ENCODE data around the gene LGR4.

GRCh38 chr11:27482793-27483192 lies 10.2 kb upstream of the LGR4 start:
- TF ChIP-seq, protein P1, sequence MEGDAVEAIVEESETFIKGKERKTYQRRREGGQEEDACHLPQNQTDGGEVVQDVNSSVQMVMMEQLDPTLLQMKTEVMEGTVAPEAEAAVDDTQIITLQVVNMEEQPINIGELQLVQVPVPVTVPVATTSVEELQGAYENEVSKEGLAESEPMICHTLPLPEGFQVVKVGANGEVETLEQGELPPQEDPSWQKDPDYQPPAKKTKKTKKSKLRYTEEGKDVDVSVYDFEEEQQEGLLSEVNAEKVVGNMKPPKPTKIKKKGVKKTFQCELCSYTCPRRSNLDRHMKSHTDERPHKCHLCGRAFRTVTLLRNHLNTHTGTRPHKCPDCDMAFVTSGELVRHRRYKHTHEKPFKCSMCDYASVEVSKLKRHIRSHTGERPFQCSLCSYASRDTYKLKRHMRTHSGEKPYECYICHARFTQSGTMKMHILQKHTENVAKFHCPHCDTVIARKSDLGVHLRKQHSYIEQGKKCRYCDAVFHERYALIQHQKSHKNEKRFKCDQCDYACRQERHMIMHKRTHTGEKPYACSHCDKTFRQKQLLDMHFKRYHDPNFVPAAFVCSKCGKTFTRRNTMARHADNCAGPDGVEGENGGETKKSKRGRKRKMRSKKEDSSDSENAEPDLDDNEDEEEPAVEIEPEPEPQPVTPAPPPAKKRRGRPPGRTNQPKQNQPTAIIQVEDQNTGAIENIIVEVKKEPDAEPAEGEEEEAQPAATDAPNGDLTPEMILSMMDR (IDR thresholded peaks at IDR 0.05 in 4 of 5, conservative IDR thresholded peaks at IDR 0.05 in 1 of 5), result no peak
- TF ChIP-seq POLR2A (IDR thresholded peaks at IDR 0.05), result no peak
